Fibroblast of lung (primary cell): Measurements from ENCODE around the gene TANGO6. TPM values are rescaled to one million over a fixed set of nuclear protein-coding genes. Genes with fewer than 3 reads are reported as not detected.
A peak's percentile ranks its signal among the peaks of the same experiment; 100 is the strongest.

Experiments
- DNase-seq, 2 donors: peaks; one replicate each; pipeline versions ENCODE4 v3.0.0 to v3.0.0-alpha.2; 2010; ENCODE audit warnings: low read depth in 2 of 2
- H2AFZ ChIP-seq: 2 replicates; pipeline ENCODE4 v1.5.1; 2012; ENCODE audit warnings: low read length, control low read depth, inconsistent platforms
- H3K27ac ChIP-seq: 2 replicates; pipeline ENCODE4 v1.5.1; 2011; ENCODE audit warnings: low read length, control low read depth; ENCODE audit not compliant: insufficient read depth
- H3K27me3 ChIP-seq: 2 replicates; pipeline ENCODE4 v1.5.1; 2011; ENCODE audit warnings: mild to moderate bottlenecking, low read length; ENCODE audit not compliant: control insufficient read depth, insufficient read depth
- H3K36me3 ChIP-seq: 2 replicates; pipeline ENCODE4 v1.5.1; 2011; ENCODE audit warnings: low read length; ENCODE audit not compliant: control insufficient read depth, insufficient read depth
- H3K4me1 ChIP-seq: 2 replicates; pipeline ENCODE4 v1.5.1; 2011; ENCODE audit warnings: low read length; ENCODE audit not compliant: control insufficient read depth, insufficient read depth; ENCODE audit errors: extremely low read depth
- H3K4me2 ChIP-seq: 2 replicates; pipeline ENCODE4 v1.5.1; 2011; ENCODE audit warnings: low read length, control low read depth; ENCODE audit not compliant: insufficient read depth; ENCODE audit errors: extremely low read depth
- H3K4me3 ChIP-seq, 4 experiments: fragments of 200-600 bp in 1 of 4; sonication (generic) in 1 of 4; replicated peaks in 1 of 4; 2 replicates each; pipeline ENCODE4 v1.5.1; 2011 to 2016; ENCODE audit warnings: low read length in 4 of 4, low read depth in 3 of 4, mild to moderate bottlenecking in 3 of 4, control low read depth in 2 of 4, inconsistent platforms in 1 of 4, mixed read lengths in 1 of 4; ENCODE audit not compliant: insufficient read depth in 1 of 4; ENCODE audit errors: control extremely low read depth in 1 of 4
- H3K79me2 ChIP-seq: 2 replicates; pipeline ENCODE4 v1.5.1; 2012; ENCODE audit warnings: mild to moderate bottlenecking, low read length, inconsistent platforms; ENCODE audit not compliant: control insufficient read depth, insufficient read depth
- H3K9ac ChIP-seq: 2 replicates; pipeline ENCODE4 v1.5.1; 2011; ENCODE audit warnings: mild to moderate bottlenecking, low read length, control low read depth; ENCODE audit not compliant: insufficient read depth
- H3K9me3 ChIP-seq: 2 replicates; pipeline ENCODE4 v1.5.1; 2012; ENCODE audit warnings: low read depth, low read length; ENCODE audit not compliant: control insufficient read depth, insufficient read depth
- H4K20me1 ChIP-seq: 2 replicates; pipeline ENCODE4 v1.5.1; 2011; ENCODE audit warnings: low read length; ENCODE audit not compliant: control insufficient read depth, insufficient read depth; ENCODE audit errors: extremely low read depth
- CTCF ChIP-seq, 2 donors: IDR thresholded peaks in 1 of 2; conservative IDR thresholded peaks in 1 of 2; 1 replicate in 1 of 2; 2 replicates in 1 of 2; pipeline ENCODE4 v1.5.1; 2011 to 2012; ENCODE audit warnings: low read length in 2 of 2, control low read depth in 1 of 2, inconsistent platforms in 1 of 2, low read depth in 1 of 2, mild to moderate bottlenecking in 1 of 2
- EZH2 ChIP-seq: IDR thresholded peaks from 2 replicates; pipeline ENCODE4 v1.5.1; 2012; ENCODE audit warnings: low read length, control low read depth, mild to moderate bottlenecking; ENCODE audit errors: missing control alignments
- polyA plus RNA-seq, 2 donors: library from polyadenylated mRNA; depleted of rRNA in 1 of 2; stranded (reverse) in 1 of 2; unstranded in 1 of 2; fragments of >200 nt; gene quantifications; 2 replicates each; pipeline ENCODE4 v1.2.1, GENCODE V29; 2011 to 2012; ENCODE audit warnings: missing spikeins in 1 of 2
- total RNA-seq: library from RNA; depleted of rRNA; stranded (reverse); fragments of >200 nt; gene quantifications from 2 replicates; pipeline ENCODE4 v1.2.1, GENCODE V29; 2014

The TANGO6 gene
- total and polyA plus RNA-seq, 2 donors (not counting 1 experiment from before 2014, with no cell fraction given), result 6.5 to 29.9 TPM

DNA sequence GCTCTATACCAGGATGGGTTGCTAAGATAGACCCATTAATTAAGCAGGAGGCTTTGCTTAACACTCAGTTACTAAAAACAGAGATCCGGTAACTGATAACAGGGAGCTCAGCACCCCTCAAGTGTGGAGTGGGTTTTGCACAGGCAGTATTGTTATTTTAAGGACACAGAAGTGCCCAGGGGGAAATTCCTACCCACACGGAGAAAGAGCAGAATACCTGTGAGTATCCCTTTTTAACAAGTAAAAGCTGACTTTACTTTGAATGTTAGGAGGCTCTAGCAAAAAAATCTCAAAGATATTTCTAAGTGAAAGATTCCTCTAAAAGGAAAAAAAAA lies 229.3 kb downstream of the TANGO6 start:
- peaks cover 2% of the 10 kb centered on the region for H3K4me1 ChIP-seq
- H3K4me2 ChIP-seq, result no peak overlapping the region
- no peak for DNase-seq
- H3K9ac ChIP-seq, result no peak overlapping the region
- H2AFZ ChIP-seq, result no peak overlapping the region
- H4K20me1 ChIP-seq, result no peaks in the 10 kb centered on the region
- no peaks in the 10 kb centered on the region for H3K9me3 ChIP-seq
- H3K27me3 ChIP-seq, result no peaks in the 10 kb centered on the region
- no peak overlapping the region for H3K27ac ChIP-seq
- no peaks in the 10 kb centered on the region for H3K36me3 ChIP-seq
- H3K4me3 ChIP-seq, result no peak overlapping the region
- H3K79me2 ChIP-seq, result no peaks in the 10 kb centered on the region
- TF ChIP-seq CTCF (conservative IDR thresholded peaks at IDR 0.05 in 1 of 2, IDR thresholded peaks at IDR 0.05 in 1 of 2; ENCODE audit: low read depth in 1 of 2, low read length in 2 of 2) (no peak), EZH2 (no peak)

DNA sequence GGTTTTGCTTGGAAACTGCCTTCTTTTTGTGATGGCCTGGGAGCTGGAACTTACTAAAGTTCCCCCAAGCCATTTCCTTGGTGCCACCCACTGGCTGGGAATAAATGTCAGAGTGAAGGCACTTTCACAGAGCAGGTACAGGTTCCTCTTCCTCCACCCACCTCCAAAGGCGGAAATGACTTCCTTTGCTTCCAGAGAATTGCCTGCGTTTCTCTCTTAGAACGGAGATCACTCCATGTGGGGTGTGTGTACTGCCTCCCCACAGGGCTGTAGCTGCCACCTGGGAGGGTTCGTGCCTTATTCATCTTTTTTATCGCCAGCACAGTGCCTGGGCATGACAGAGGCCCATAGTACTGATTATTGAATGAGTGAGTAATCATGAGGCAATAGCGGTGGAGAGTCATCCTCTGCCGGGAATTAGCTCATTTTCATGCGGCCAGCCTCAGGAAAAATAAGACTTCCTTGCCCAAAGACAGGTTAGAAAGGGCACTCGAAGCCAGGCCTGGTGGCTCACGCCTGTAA lies 229.9 kb downstream of the TANGO6 start:
- Histone ChIP-seq H3K4me1 (peaks cover 2% of the 10 kb centered on the region), H3K4me3 (no peak overlapping the region), H3K79me2 (no peaks in the 10 kb centered on the region), H4K20me1 (no peaks in the 10 kb centered on the region), H3K4me2 (no peak overlapping the region), H3K36me3 (no peaks in the 10 kb centered on the region), H3K27ac (no peak overlapping the region), H2AFZ (no peak overlapping the region), H3K9ac (no peak overlapping the region), H3K9me3 (no peaks in the 10 kb centered on the region), H3K27me3 (no peaks in the 10 kb centered on the region)
- TF ChIP-seq EZH2, result no peak
- no peak for TF ChIP-seq CTCF (conservative IDR thresholded peaks at IDR 0.05 in 1 of 2, IDR thresholded peaks at IDR 0.05 in 1 of 2; ENCODE audit: low read depth in 1 of 2, low read length in 2 of 2)
- DNase-seq, result peak; percentile 82 to 93

DNA sequence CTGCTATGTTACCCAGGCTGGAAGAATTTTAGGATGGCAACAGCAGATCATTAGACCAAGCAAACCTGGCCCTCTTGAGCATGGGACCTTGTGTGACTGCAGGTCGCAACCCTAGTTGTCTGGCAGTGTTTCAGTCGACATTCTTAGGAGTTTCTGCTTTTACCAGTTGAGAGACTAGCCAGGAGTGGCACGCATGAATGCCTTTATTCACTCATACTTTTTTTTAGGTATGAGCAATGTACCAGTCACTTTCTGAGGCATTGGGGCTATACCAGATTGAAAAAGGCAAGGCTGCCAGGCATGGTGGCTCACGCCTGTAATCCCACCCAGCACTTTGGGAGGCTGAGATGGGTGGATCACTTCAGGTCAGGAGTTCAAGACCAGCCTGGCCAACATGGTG lies 233.9 kb downstream of the TANGO6 start:
- no peak overlapping the region for H2AFZ ChIP-seq
- DNase-seq, result peak in 1 of 2 donors; percentile 84
- no peaks in the 10 kb centered on the region for H4K20me1 ChIP-seq
- TF ChIP-seq EZH2 (no peak), CTCF (conservative IDR thresholded peaks at IDR 0.05 in 1 of 2, IDR thresholded peaks at IDR 0.05 in 1 of 2; ENCODE audit: low read depth in 1 of 2, low read length in 2 of 2) (no peak)
- H3K4me3 ChIP-seq, result no peak overlapping the region
- H3K27ac ChIP-seq, result no peak overlapping the region
- no peaks in the 10 kb centered on the region for H3K27me3 ChIP-seq
- H3K9me3 ChIP-seq, result no peaks in the 10 kb centered on the region
- no peak overlapping the region for H3K4me2 ChIP-seq
- H3K4me1 ChIP-seq, result peaks cover 2% of the 10 kb centered on the region
- no peaks in the 10 kb centered on the region for H3K79me2 ChIP-seq
- H3K36me3 ChIP-seq, result no peaks in the 10 kb centered on the region
- no peak overlapping the region for H3K9ac ChIP-seq
